GM12891 (cell line): ENCODE results near the gene FHIT.

Experiments used
- POLR2A ChIP-seq: IDR thresholded peaks from 2 replicates; pipeline ENCODE4 v1.6.1; 2011; ENCODE audit warnings: low read depth, low read length, control low read depth
- TAF1 ChIP-seq: IDR thresholded peaks from 2 replicates; pipeline ENCODE4 v1.6.1; 2011; ENCODE audit warnings: low read depth, low read length, control low read depth

DNA sequence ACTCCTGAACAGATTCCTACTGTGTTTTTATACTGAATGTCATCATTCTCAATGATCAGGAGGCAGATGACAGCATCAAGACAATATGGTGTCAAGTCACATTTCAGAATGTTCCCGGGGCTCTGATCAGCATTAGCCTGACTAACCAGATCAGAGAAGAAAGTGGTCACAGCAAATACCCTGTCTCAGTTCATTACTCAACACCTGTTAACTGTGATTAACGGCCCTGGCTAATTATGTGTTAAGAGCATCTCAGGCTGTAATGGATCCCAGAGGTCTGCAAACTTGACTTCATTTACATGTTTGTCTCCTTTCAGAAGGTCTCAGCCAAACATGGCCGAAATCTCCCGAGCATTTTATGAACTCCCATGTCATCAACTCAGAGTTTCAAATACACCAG, 833.7 kb downstream of the FHIT start:
- TF ChIP-seq TAF1 (no peak), POLR2A (no peak)
